ENCODE data around the gene SLC45A3. TPM values are rescaled to one million over a fixed set of nuclear protein-coding genes. Genes with fewer than 3 reads are reported as not detected.

SLC45A3 gene
- total and polyA plus RNA-seq, 2 of the 8 experiments (the other 6 are each of a cell fraction or from before 2014, with no cell fraction given), result 13.0 to 14.3 TPM

GRCh38 chr1:205662791-205663190 lies 17.5 kb downstream of the SLC45A3 start (continued):
- TF ChIP-seq, protein P1, sequence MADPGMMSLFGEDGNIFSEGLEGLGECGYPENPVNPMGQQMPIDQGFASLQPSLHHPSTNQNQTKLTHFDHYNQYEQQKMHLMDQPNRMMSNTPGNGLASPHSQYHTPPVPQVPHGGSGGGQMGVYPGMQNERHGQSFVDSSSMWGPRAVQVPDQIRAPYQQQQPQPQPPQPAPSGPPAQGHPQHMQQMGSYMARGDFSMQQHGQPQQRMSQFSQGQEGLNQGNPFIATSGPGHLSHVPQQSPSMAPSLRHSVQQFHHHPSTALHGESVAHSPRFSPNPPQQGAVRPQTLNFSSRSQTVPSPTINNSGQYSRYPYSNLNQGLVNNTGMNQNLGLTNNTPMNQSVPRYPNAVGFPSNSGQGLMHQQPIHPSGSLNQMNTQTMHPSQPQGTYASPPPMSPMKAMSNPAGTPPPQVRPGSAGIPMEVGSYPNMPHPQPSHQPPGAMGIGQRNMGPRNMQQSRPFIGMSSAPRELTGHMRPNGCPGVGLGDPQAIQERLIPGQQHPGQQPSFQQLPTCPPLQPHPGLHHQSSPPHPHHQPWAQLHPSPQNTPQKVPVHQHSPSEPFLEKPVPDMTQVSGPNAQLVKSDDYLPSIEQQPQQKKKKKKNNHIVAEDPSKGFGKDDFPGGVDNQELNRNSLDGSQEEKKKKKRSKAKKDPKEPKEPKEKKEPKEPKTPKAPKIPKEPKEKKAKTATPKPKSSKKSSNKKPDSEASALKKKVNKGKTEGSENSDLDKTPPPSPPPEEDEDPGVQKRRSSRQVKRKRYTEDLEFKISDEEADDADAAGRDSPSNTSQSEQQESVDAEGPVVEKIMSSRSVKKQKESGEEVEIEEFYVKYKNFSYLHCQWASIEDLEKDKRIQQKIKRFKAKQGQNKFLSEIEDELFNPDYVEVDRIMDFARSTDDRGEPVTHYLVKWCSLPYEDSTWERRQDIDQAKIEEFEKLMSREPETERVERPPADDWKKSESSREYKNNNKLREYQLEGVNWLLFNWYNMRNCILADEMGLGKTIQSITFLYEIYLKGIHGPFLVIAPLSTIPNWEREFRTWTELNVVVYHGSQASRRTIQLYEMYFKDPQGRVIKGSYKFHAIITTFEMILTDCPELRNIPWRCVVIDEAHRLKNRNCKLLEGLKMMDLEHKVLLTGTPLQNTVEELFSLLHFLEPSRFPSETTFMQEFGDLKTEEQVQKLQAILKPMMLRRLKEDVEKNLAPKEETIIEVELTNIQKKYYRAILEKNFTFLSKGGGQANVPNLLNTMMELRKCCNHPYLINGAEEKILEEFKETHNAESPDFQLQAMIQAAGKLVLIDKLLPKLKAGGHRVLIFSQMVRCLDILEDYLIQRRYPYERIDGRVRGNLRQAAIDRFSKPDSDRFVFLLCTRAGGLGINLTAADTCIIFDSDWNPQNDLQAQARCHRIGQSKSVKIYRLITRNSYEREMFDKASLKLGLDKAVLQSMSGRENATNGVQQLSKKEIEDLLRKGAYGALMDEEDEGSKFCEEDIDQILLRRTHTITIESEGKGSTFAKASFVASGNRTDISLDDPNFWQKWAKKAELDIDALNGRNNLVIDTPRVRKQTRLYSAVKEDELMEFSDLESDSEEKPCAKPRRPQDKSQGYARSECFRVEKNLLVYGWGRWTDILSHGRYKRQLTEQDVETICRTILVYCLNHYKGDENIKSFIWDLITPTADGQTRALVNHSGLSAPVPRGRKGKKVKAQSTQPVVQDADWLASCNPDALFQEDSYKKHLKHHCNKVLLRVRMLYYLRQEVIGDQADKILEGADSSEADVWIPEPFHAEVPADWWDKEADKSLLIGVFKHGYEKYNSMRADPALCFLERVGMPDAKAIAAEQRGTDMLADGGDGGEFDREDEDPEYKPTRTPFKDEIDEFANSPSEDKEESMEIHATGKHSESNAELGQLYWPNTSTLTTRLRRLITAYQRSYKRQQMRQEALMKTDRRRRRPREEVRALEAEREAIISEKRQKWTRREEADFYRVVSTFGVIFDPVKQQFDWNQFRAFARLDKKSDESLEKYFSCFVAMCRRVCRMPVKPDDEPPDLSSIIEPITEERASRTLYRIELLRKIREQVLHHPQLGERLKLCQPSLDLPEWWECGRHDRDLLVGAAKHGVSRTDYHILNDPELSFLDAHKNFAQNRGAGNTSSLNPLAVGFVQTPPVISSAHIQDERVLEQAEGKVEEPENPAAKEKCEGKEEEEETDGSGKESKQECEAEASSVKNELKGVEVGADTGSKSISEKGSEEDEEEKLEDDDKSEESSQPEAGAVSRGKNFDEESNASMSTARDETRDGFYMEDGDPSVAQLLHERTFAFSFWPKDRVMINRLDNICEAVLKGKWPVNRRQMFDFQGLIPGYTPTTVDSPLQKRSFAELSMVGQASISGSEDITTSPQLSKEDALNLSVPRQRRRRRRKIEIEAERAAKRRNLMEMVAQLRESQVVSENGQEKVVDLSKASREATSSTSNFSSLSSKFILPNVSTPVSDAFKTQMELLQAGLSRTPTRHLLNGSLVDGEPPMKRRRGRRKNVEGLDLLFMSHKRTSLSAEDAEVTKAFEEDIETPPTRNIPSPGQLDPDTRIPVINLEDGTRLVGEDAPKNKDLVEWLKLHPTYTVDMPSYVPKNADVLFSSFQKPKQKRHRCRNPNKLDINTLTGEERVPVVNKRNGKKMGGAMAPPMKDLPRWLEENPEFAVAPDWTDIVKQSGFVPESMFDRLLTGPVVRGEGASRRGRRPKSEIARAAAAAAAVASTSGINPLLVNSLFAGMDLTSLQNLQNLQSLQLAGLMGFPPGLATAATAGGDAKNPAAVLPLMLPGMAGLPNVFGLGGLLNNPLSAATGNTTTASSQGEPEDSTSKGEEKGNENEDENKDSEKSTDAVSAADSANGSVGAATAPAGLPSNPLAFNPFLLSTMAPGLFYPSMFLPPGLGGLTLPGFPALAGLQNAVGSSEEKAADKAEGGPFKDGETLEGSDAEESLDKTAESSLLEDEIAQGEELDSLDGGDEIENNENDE (IDR thresholded peaks at IDR 0.05; ENCODE audit: insufficient replicate concordance, low read length), result no peak
- TF ChIP-seq CHD1 (IDR thresholded peaks at IDR 0.05; ENCODE audit: low read depth, low read length) (no peak), CBX8 (IDR thresholded peaks at IDR 0.05; ENCODE audit: borderline replicate concordance, low read depth, low read length) (no peak), GABPA (IDR thresholded peaks at IDR 0.05; ENCODE audit: borderline replicate concordance, insufficient read depth, low read length) (no peak), SRF (IDR thresholded peaks at IDR 0.05; ENCODE audit: low read depth, low read length) (no peak), RXRA (IDR thresholded peaks at IDR 0.05; ENCODE audit: insufficient read depth, low read depth, low read length) (no peak), TCF12 (IDR thresholded peaks at IDR 0.05; ENCODE audit: low read depth, low read length) (no peak), KDM4A (IDR thresholded peaks at IDR 0.05; ENCODE audit: low read depth, low read length, severe bottlenecking) (no peak), RBBP5 (IDR thresholded peaks at IDR 0.05; ENCODE audit: borderline replicate concordance, low read depth, low read length) (no peak), GTF2F1 (IDR thresholded peaks at IDR 0.05; ENCODE audit: borderline replicate concordance, low read depth, low read length) (no peak), EGR1 (IDR thresholded peaks at IDR 0.05; ENCODE audit: borderline replicate concordance, low read depth, low read length) (no peak), POLR2AphosphoS5 (IDR thresholded peaks at IDR 0.05; ENCODE audit: low read depth, low read length) (no peak), KDM1A (IDR thresholded peaks at IDR 0.05; ENCODE audit: borderline replicate concordance, low read length) (no peak)

All from H1 (cell line).